KOPT-K1 (cell line): ENCODE data around the gene GTF2I.
"Not testable (repeated sequence)": the region's sequence is repeated elsewhere in the genome, so short reads cannot be mapped to it uniquely, and the experiment has no call there.

Experiments used
- H3K27ac ChIP-seq: fragments of 200-600 bp; sonication (generic); 2 replicates; pipeline ENCODE4 v1.5.1; 2016; ENCODE audit warnings: antibody characterized with exemption, mild to moderate bottlenecking, low read depth, low read length; ENCODE audit not compliant: poor library complexity, severe bottlenecking
- H3K36me3 ChIP-seq: fragments of 200-600 bp; sonication (generic); 2 replicates; pipeline ENCODE4 v1.5.1; 2017; ENCODE audit warnings: antibody characterized with exemption, mild to moderate bottlenecking, low read length, moderate library complexity; ENCODE audit not compliant: insufficient read depth
- H3K9me3 ChIP-seq: fragments of 200-600 bp; sonication (generic); 2 replicates; pipeline ENCODE4 v1.5.1; 2017; ENCODE audit warnings: antibody characterized with exemption, low read length, mild to moderate bottlenecking; ENCODE audit not compliant: insufficient read depth, poor library complexity, severe bottlenecking

Gene GTF2I

DNA sequence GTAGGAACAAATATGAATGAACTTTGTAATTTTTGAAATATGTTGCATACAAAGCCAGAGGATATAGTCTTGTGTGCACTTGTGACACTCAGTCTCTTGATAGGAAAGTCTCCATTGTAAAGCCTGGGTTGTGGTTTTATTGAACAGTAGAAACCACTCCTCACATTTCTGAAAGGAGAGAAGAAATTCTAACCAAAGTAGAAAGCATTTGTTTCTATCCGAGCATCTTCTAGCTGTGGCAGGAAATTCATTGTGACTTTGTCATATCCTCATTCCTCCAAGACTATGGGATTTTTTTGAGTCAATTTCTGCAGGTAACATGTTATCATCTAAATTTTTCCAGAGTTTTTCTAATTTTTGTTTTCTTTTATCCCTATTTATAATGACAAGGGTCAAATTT is 60.8 kb downstream of the GTF2I start:
- H3K27ac ChIP-seq = no peak overlapping the region
- peaks cover 100% of the 10 kb centered on the region for H3K36me3 ChIP-seq
- H3K9me3 ChIP-seq = peaks cover 5% of the 10 kb centered on the region

DNA sequence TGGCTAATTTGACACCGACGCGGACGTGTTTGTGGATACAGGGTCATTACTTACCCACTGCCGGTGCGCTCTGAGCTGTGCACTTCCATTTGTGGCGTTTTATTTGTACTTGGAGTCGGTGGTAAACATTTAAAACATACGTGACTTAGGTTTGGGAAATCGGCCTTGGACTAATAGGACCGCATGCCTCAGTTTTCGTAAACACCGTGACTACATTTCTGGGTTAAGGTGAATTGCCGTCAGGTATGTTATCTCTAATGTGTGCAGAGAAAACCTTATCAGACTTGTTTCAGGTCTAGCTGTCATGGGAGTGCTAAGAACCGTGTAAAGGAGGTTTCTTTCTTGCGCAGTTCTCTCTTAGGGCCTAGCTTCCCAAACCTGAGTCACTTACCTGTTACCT is 64.6 kb downstream of the GTF2I start:
- Histone ChIP-seq H3K27ac (no peak overlapping the region), H3K36me3 (peaks cover 98% of the 10 kb centered on the region), H3K9me3 (no peaks in the 10 kb centered on the region)

DNA sequence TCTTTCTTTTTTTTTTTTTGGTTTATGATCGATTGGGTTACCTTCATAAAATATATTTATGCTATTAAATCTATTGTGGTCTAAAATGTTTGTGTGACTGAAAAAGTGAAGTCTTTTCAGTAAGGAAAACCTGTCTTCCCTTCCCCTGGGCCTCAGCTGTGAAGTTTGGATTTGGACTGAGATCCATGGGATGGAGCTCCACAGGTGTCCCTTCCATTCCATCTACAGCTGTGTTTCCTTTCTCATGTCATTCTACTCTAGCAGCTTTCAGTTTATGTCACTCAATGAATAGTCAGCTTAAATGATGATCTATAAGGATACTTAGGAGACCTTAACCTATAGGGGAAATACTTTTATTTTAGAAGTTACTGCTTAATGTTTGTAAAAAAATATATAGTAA is 68.3 kb downstream of the GTF2I start:
- peaks cover 71% of the 10 kb centered on the region for H3K36me3 ChIP-seq
- H3K9me3 ChIP-seq = no peaks in the 10 kb centered on the region
- H3K27ac ChIP-seq = no peak overlapping the region

DNA sequence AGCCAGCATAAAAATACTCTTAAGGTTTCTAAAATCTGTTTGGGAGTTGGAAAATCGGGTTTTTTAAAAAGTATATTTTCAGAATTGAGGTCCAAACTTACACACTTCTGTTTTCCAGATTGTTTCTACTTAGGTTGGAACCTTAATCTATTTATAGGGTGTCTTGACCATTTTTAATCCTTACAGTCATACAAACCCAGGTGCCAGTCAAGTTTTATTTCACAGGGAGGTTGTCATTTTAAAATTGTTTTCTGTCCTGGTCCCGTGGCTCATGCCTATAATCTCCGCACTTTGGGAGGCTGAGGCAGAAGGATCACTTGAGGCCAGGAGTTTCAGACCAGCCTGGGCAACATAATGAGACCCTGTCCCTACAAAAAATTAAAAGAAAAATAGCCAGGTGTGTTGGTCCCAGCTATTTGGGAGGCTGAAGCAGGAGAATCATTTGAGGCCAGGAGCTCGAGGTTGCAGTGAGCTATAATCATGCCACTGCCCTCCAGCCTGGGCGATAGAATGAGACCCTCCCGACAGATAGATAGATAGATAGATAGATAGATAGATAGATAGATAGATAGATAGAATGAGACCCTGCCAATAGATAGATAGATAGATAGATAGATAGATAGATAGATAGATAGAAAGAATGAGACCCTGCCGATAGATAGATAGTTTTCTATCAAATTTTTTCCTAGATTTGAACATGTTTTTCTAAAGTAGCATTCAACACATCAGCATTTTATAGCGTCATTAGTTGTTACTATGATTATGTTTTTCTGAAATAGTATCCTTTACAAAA is 69.0 kb downstream of the GTF2I start:
- no peaks in the 10 kb centered on the region for H3K9me3 ChIP-seq
- no peak overlapping the region for H3K27ac ChIP-seq
- H3K36me3 ChIP-seq = peaks cover 66% of the 10 kb centered on the region

DNA sequence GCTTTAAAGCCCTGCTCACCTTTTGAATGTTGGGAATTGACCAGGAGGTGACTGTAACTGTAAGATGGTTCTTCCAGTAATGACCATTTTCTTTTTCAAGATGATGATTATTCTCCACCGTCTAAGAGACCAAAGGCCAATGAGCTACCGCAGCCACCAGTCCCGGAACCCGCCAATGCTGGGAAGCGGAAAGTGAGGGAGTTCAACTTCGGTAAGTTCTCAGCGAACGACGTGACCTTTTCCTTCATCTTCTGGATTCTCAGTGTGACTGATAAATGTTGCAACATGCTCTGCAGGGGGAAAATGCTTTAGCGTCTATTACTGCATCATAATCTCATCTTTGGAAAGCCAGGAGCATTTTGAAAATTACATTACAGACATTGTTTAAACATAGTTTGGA is 71.2 kb downstream of the GTF2I start:
- peaks cover 46% of the 10 kb centered on the region for H3K36me3 ChIP-seq
- H3K27ac ChIP-seq, H3K9me3 ChIP-seq: not testable (repeated sequence)

DNA sequence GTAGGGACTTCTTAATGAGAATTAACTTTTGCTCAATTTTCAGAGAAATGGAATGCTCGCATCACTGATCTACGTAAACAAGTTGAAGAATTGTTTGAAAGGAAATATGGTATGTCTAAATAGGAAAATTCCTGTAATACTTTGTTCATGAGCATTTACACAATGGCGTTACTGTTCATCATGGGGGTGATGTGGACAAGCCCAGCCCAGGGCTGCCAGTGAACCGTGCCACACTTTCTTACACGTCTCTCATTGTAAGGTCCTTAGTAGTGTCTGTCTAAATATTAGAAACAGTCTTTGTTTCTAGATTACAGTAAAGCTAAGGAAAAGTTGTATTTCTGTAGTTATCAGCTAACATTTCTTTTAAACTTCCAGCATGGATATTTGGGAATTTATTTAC is 72.7 kb downstream of the GTF2I start:
- peaks cover 33% of the 10 kb centered on the region for H3K36me3 ChIP-seq
- not testable (repeated sequence) for H3K9me3 ChIP-seq, H3K27ac ChIP-seq

DNA sequence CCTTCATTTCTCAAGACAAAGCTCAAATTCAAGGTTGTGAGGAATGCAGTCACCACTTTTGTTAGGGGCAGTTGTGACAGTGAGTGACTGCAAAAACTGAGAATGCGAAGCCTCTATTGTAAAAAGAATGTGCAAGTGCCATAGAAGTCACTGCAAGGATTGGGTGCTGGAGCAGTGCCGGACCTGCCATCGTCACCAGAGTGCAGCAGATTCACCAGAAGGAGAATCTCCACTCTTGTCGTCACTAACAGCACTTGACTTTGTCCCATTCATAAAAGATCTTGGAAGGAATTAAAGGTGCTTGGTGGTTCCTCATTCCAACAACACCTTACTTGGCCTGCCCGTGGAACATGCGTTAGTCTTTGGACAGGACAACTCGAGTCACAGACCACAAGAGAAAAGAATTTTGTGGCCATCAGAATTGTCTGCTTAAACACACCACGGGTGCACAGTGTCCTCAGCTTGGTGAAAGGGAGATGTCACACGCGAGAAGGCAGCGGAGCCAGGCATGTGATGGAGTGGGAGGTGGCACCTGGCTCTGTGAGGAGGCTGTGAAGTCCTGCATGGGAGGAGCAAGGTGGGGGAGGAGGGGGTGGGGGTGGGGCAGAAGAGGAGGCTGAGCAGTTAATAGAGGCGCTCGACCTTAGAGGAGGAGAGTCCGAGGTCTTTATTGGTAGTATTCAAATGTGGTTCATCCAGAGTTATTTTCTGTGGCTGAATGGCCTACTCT is 82.6 kb downstream of the GTF2I start:
- H3K27ac ChIP-seq, H3K9me3 ChIP-seq, H3K36me3 ChIP-seq: not testable (repeated sequence)

DNA sequence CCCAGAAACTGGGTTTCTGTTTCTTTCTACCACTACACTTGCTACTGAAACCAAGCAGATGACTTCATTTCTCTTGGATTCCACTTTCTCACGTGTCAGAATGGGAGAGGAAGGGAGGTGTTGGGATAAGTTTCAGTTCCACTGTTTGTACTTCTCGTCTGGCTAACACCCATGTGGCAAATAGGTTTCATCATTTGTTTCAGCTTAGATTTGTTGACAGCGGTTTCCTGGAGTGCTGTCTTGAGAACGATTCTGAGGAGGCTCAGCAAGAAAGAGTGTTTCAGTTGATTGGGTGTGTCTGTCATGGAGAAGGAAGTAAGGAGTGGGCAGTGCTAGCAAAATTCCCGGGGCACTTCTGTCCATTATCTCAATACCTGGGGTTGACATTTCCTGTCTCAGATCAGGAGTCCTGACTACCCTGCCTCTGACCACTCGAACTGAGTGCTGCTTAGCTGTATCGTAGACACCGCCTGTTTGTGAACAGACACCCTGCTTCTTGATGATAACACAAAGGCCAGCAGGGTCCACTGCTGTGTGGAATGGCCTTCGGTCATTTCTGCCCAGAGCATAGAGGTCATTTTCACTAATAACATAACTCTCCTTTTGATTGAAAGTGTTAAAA is 86.5 kb downstream of the GTF2I start:
- not testable (repeated sequence) for H3K9me3 ChIP-seq, H3K36me3 ChIP-seq, H3K27ac ChIP-seq

DNA sequence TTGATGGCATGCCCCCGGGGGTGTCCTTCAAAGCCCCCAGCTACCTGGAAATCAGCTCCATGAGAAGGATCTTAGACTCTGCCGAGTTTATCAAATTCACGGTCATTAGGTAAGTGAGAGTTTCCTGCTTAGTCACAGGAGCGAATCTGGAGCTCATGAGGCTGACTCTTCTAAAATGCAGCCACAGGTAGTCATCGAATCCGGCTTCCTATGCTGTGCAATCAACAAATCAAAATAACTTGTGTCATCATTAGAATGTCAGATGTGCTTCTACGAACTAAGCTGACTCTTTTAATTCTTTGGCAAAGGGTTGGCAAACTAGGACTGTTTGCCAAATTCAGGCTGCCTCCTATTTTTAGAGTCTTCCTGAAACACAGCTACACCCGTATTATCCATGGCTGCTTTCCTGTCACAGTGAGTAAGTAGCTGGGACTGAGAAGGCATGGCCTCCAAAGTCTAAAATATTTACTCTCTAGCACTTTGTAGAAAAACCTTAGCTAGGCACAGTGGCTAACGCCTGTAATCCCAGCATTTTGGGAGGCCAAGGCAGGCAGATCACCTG is 96.5 kb downstream of the GTF2I start:
- H3K9me3 ChIP-seq, H3K27ac ChIP-seq, H3K36me3 ChIP-seq: not testable (repeated sequence)

DNA sequence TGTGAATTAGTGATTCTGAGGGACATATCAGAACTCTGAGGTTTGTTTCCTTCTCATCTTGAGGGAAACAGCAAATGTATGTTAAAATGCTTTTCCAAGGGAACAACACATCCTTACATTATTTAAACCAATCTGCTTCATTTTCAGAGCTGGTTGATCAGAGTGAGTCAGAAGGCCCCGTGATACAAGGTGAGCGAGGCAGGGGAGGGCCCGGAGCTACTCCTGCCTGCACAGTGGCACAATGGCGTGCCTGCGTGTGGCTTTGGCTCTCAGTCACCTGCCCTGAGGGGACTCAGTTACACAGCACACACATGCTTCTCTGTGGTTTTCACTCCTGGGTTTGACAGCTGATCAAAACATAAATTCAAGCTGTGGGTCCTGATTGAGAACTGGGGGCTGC is 99.2 kb downstream of the GTF2I start:
- H3K9me3 ChIP-seq, H3K27ac ChIP-seq: not testable (repeated sequence)

DNA sequence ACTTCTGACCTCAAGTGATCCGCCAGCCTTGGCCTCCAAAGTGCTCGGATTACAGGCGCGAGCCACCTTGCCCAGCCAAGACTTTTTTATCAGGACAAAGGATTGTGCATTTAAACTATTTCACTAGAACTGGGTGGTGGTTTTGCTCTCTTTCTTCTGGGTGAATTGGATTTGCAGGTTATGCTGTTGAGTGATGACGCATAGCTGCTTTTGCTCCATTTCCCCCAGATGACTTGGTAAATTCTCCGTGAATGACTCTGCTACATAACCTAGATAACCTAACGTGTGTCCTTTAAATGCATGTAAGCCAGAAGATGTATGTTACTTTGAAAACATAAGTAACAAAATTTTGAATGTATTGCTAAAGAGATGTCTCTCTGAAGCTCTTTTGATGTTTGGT is 100.8 kb downstream of the GTF2I start:
- H3K9me3 ChIP-seq, H3K36me3 ChIP-seq, H3K27ac ChIP-seq: not testable (repeated sequence)

More for the DNA sequence above, 99.2 kb downstream of the GTF2I start:
- H3K36me3 ChIP-seq = not testable (repeated sequence)

DNA sequence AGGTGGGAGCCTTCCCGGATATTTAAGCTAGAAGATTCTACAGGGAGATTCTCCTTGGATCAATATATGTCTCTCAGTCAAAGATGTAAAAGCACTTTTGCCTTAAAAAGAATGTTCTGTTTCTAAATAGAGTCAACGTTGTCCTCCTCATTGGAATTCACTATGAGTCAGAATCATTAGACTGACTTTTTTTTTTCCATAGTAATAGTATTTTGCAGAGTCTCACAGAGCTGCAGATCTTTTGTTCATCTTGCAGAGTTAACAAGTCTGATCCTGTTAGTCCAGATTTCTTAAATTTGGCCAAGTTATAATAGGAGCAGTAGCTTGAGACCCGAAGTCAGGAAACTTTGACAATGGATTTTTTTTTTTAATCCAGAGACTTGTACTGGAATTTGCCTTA is 101.5 kb downstream of the GTF2I start:
- not testable (repeated sequence) for H3K9me3 ChIP-seq, H3K27ac ChIP-seq, H3K36me3 ChIP-seq

DNA sequence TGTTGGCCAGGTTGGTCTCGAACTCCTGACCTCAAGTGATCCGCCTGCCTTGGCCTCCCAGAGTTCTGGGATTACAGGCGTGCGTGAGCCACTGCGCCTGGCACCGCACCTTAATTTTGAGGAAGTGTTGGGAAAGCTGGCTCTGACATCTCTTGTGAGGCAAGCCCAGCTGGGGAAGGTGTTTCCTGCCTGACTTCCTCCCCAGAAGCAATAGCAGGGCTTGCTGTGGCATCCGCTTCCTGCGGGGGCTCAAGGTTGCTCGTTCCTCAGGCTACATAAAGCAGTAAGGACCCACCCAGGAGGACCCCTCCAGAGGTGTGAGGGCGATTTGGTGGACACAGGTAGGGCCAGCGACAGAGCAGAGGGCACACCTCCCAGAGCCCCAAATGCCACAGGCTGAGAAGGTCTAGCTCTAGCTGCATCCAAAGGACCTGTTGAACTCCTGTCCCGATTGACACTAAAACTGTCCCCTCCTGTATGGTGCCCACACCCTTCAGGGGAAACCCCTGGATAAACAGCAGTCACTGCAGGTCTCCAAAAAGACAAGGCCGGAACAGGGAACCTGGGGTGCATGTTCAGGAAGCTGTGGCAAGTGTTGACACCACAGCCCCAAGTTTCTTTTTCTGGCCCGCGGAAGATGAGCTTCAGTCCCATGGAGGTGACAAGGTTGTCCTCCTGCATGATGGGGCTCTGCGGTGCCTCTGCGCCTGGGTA is 107.8 kb downstream of the GTF2I start:
- H3K27ac ChIP-seq, H3K9me3 ChIP-seq: not testable (repeated sequence)

DNA sequence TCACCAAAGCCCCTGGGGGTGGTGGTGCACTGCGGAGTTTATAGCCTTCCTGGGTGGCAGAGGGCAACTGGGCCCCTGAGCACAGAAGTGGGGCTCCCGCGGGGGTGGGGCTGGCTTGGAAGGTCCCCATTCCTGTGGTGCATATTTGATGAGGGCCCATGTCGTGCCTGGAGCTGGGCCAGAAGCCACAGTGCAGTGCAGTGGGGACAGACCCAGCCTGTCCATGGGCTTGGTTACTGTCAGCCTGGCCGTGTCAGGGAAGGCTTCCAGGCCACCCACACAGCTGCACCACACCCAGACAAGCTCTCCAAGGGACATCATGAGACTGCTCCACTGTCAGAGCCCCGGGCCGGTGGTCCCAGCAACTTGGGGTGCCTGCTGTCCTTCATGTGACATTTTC is 109.0 kb downstream of the GTF2I start:
- H3K36me3 ChIP-seq, H3K27ac ChIP-seq, H3K9me3 ChIP-seq: not testable (repeated sequence)

More for the DNA sequence above, 107.8 kb downstream of the GTF2I start:
- H3K36me3 ChIP-seq = not testable (repeated sequence)

DNA sequence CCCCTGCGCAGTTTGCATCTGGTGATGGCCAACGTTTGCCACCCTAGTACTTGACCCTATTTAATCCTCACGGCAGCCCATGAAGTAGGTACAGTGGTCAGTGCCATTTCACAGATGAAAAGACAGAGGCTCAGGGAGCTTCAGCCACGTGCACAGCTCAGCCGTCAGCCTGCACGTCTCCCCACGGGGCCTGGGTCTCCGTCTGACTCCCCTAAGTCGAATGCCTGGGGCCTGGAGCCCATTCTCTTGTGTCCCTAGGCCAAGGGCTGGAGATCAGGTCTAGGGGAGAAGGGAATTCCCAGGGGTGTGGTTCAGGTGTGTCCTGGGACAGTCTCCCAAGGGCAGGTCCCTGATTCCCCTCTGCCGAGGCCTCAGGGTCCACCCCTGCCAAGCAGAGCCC is 109.5 kb downstream of the GTF2I start:
- not testable (repeated sequence) for H3K27ac ChIP-seq, H3K9me3 ChIP-seq, H3K36me3 ChIP-seq
